Mucosa of stomach (tissue), 1 donor: ENCODE results near the gene MLEC.

ENCODE experiments used
- H3K27me3 ChIP-seq: one replicate; pipeline ENCODE4 v1.7.0; 2013; ENCODE audit warnings: mild to moderate bottlenecking, low read length; ENCODE audit not compliant: control insufficient read depth, insufficient read depth
- H3K36me3 ChIP-seq: one replicate; pipeline ENCODE4 v1.7.0; 2013; ENCODE audit warnings: low read length; ENCODE audit not compliant: control insufficient read depth, insufficient read depth
- H3K4me1 ChIP-seq: one replicate; pipeline ENCODE4 v1.7.0; 2013; ENCODE audit warnings: mild to moderate bottlenecking, low read length; ENCODE audit not compliant: control insufficient read depth, insufficient read depth
- H3K4me3 ChIP-seq: one replicate; pipeline ENCODE4 v1.7.0; 2013; ENCODE audit warnings: low read length
- H3K9ac ChIP-seq: one replicate; pipeline ENCODE4 v1.7.0; 2013; ENCODE audit warnings: mild to moderate bottlenecking, low read length, moderate library complexity
- H3K9me3 ChIP-seq: one replicate; pipeline ENCODE4 v1.7.0; 2013; ENCODE audit warnings: mild to moderate bottlenecking, low read length, moderate library complexity; ENCODE audit not compliant: control insufficient read depth
- donor health status: Pancreatic carcinoma.

The MLEC gene

DNA sequence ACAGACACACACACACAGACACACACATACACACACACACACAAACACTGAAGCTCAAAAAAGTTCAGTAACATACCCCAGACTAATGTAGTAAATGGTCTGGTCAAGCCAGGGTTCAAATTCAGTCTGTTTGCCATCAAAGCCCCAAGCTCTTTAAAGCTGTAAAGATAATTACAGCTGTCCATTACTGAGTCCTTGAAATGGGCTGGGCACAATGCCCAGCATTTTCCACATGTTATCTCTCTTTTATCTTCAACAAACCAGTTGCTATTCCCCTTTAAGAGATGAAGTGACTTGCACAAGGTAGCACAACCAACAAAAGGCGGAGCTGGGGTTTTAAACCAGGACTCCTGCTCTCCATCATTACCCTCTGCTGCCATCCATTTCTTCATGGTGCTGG is 15.7 kb downstream of the MLEC start:
- Histone ChIP-seq H3K4me1 (no peaks in the 10 kb centered on the region), H3K36me3 (peaks cover 7% of the 10 kb centered on the region), H3K9ac (no peak overlapping the region), H3K4me3 (no peak overlapping the region), H3K27me3 (no peaks in the 10 kb centered on the region), H3K9me3 (no peaks in the 10 kb centered on the region)

DNA sequence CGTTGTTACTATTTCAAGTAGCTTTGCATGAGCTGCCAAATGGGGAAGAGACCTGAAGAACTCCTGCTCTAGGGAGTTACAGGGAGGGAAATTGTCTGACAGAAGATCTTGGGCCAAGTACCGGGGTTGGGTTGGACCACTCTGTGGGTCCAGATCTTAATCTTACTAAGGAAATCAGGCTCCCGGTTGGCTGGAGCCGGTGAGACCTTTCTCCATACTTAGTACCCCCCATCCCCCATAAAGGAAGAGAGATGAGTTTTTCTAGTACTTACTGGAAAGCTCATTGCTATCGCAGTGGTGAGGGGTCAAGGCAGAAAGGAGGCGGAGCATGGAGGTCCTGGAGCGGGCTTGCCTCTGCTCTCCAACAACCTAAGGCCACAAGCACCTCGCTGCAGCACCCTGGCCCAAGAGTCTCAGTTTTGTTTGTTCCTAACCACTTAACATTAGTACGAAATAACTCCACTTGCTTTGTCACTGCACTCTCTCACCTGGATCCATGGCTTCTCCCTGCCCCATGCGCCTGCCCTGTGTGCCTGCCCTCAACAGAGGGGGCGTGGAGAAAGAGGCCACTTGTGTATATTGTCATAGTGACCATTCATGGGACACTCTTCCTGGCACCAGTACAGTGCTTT is 16.5 kb downstream of the MLEC start:
- no peaks in the 10 kb centered on the region for H3K36me3 ChIP-seq
- no peaks in the 10 kb centered on the region for H3K4me1 ChIP-seq
- H3K27me3 ChIP-seq, result no peaks in the 10 kb centered on the region
- no peak overlapping the region for H3K4me3 ChIP-seq
- no peaks in the 10 kb centered on the region for H3K9me3 ChIP-seq
- no peak overlapping the region for H3K9ac ChIP-seq

DNA sequence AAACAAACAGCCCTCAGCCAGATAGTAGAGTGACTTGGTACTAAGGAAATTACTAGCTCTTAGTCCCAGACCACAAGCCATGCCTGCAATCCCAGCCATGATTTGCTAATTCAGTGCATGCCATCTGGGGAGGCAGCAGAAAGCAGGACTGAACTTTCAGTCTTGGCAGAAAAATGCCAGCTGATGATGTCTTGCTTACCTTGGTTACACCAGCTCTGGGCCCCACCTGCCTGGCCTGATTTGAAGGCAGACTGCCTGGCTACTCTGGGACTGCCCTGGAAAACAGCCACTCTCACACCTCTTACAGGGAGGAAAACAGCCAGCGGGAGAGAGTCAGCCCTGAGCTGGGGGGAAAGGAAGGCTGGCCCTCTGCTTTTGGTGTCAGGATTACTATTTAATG is 18.7 kb downstream of the MLEC start:
- H3K4me1 ChIP-seq, result peaks cover 5% of the 10 kb centered on the region

DNA sequence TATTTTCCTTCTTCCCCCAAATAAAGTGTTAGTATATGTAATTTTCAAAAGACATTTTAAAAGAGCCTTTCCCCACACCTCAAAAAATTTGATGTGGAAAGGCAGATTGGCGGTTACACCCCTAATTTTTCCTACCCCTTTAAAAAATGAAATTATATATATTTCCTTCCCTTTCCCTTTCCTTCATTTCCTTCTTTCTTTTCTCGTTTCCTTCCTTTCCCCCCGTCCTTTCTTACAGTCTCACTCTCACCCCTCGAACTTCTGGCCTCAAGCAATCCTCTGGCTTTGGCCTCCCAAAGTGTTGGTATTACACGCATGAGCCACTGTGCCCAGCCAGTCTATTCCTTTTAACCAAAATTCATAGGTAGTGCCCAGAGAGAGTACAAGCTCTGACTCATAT is 19.1 kb downstream of the MLEC start:
- Histone ChIP-seq H3K9ac (no peak overlapping the region), H3K27me3 (no peaks in the 10 kb centered on the region), H3K4me3 (no peak overlapping the region), H3K36me3 (no peaks in the 10 kb centered on the region), H3K9me3 (no peaks in the 10 kb centered on the region), H3K4me1 (peaks cover 6% of the 10 kb centered on the region)

More for the DNA sequence above, 18.7 kb downstream of the MLEC start:
- Histone ChIP-seq H3K4me3 (no peak overlapping the region), H3K9me3 (no peaks in the 10 kb centered on the region), H3K9ac (no peak overlapping the region), H3K36me3 (no peaks in the 10 kb centered on the region), H3K27me3 (no peaks in the 10 kb centered on the region)

DNA sequence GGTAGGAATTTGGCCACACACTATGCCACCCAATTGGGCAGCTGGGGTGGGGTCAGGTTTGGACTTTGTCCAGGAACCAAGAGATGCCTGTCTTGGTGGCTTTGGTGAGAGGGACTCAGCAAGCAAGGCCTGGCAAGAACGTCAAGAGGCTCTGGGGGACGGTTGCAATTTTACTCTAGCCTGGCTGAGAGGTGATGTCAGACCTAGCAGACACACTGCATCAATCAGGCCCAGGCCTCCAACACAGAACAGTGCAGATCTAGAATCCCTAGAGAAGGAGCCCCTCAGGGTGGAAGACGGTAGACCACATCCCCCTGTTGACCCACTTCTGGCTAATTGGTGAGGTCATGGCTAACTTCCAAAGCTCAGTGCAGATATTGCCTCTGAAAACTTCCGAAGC is 21.7 kb downstream of the MLEC start:
- Histone ChIP-seq H3K9ac (no peak overlapping the region), H3K27me3 (no peaks in the 10 kb centered on the region), H3K36me3 (no peaks in the 10 kb centered on the region), H3K4me3 (no peak overlapping the region), H3K4me1 (peaks cover 14% of the 10 kb centered on the region), H3K9me3 (no peaks in the 10 kb centered on the region)

DNA sequence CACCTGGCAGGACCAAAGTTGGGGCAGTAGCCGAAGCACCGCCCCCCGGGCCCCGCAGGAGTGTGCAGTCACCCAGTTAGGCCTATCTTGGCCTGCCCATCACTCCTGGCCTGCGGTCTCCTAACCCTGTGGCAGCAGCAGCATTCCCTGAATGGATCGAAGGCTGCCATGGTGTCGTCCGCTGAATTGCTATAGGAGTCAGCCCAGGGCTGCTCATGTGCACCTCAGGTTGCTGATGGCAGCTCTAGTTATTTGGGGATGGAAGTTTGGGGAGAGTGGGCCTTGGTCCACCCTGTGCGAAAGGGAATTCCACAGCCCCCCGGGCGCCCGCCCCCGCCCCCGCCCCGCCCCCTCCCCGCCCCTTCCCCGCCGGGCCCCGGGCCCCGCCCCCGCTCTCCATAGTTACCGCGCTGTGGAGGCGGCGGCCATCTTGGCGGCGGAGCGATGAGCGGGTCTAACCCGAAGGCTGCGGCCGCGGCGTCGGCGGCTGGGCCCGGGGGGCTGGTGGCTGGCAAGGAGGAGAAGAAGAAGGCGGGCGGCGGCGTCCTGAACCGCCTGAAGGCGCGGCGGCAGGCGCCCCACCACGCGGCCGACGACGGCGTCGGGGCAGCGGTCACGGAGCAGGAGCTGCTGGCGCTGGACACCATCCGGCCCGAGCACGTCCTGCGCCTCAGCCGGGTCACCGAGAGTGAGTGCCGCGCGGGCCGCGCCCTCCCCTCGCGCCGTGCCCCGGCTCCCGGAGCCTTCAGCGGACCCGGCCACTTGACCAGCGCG is 23.3 kb downstream of the MLEC start, which contains the start of gene UNC119B:
Gene UNC119B (plus strand): TSS at position 428 of the 774 bp plus-strand sequence. CDS start 17 bp downstream, at position 445.
- peak within 1 kb of the TSS; percentile 80 for H3K9ac ChIP-seq

DNA sequence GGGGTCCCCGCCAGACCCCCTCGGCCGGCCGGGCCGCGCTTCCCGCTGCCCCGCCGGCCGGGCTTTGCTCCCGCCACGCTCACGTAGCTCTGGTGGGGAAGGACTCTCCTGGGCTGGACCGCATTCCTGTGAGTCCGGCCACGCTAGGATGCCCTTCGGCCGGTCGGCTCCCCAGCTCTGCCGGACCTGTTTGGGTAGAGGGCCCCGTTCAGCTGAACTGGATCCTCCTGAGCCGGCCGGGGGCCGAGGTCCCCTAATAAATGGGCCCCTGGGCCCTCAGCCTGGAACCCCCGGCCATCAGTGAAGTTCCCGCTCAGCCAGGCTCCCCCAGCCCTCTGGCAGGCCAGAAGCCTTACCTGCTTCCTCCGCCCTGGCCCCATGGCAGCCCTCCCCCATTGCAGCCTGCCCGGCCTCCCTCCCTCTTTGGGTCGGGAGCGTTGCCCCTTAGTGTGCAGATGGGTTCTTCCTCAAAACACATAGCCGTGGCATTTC is 23.9 kb downstream of the MLEC start:
- Histone ChIP-seq H3K4me3 (peak overlapping the region; percentile 57), H3K9me3 (no peaks in the 10 kb centered on the region), H3K27me3 (no peaks in the 10 kb centered on the region), H3K4me1 (peaks cover 14% of the 10 kb centered on the region), H3K36me3 (no peaks in the 10 kb centered on the region), H3K9ac (peak overlapping the region; percentile 80)

More for the DNA sequence above, 23.3 kb downstream of the MLEC start, which contains the start of gene UNC119B:
- Histone ChIP-seq H3K36me3 (no peaks in the 10 kb centered on the region), H3K27me3 (no peaks in the 10 kb centered on the region), H3K9me3 (no peaks in the 10 kb centered on the region), H3K4me1 (peaks cover 14% of the 10 kb centered on the region), H3K4me3 (peak within 1 kb of the TSS; percentile 57)

DNA sequence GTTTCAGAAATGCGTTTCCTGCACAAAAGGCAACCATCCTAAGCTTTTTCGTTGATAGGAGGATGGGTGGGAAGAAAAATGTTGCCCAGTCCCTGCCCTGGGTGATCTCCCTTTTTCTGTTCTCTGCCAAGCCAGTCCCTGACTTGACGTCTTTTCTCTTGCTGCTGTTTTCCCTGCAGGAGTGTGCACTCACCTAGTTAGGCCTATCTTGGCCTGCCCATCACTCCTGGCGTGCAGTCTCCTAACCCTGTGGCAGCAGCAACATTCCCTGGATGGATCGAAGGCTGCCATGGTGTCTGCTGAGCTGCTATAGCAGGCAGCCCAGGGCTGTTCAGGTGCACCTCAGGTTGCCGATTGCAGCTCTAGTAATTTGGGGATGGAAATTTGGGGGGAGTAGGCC is 24.5 kb downstream of the MLEC start:
- H3K9ac ChIP-seq, result peak overlapping the region; percentile 80

DNA sequence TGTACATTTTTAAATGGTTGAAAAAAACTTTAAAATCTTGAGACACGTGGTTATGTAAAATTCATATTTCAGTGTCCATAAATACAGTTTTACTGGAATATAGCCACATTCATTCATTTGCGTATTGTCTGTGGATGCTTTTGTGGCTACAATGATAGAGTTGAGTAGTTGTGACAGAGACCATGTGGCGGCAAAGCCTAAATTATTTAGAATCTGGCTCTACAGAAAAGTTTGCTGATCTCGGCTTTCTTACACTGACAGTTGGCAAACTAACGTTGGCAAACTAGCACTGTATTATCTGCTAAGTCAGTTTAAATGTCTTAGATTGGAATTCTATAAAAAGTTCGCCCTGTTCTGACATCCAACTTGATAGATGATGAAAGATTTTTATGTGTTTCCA is 25.7 kb downstream of the MLEC start:
- Histone ChIP-seq H3K9me3 (no peaks in the 10 kb centered on the region), H3K9ac (no peak overlapping the region), H3K4me1 (peaks cover 14% of the 10 kb centered on the region), H3K27me3 (no peaks in the 10 kb centered on the region), H3K4me3 (no peak overlapping the region), H3K36me3 (peaks cover 6% of the 10 kb centered on the region)

More for the DNA sequence above, 24.5 kb downstream of the MLEC start:
- no peaks in the 10 kb centered on the region for H3K36me3 ChIP-seq
- H3K9me3 ChIP-seq, result no peaks in the 10 kb centered on the region
- H3K4me3 ChIP-seq, result peak overlapping the region; percentile 57
- H3K4me1 ChIP-seq, result peaks cover 14% of the 10 kb centered on the region
- no peaks in the 10 kb centered on the region for H3K27me3 ChIP-seq

DNA sequence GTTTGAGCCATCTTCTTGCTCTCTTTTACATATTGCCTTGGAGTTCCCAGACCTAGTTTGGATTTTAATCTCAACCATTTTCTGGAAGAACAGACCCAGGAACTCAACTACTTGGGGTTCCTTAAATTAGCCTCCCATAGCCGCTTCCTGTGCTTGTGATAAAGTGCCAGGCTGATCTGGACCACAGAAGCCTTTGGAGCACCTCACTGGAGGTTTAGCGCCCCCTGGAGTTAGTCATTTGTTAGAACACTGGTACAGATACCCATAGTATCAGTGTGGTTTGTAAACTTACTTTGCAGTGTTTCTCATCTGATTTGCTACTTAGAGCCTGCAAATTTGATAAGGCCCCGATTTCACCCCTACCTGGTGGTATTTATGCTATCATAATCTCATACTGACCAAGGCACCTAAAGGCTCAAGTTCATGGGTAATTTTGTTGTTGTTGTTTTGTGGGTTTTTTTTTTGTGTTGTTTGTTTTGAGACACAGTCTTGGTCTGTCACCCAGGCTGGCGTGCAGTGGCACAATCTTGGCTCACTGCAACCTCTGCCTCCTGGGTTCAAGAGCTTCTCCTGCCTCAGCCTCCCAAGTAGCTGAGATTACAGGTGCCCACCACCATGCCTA is 27.0 kb downstream of the MLEC start:
- no peaks in the 10 kb centered on the region for H3K27me3 ChIP-seq
- H3K4me1 ChIP-seq, result peaks cover 19% of the 10 kb centered on the region
- peaks cover 12% of the 10 kb centered on the region for H3K36me3 ChIP-seq
- H3K9me3 ChIP-seq, result no peaks in the 10 kb centered on the region
- no peak overlapping the region for H3K4me3 ChIP-seq
- no peak overlapping the region for H3K9ac ChIP-seq

DNA sequence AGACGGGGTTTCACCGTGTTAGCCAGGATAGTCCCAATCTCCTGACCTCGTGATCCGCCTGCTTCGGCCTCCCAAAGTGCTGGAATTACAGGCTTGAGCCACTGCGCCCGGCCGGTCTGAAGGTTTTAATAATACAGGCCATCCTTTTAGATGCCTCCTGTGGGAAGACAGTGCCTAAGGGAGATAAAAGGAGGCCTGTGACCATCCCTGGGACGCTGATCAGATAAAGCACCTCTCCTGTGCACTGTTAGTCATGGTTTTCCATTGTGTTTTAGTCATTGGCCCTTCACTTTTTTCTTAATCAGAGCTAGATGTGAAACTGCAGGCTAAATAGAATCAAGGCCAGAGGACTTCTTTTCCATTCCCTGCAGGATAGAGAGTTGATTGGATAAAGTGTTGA is 31.1 kb downstream of the MLEC start:
- peaks cover 23% of the 10 kb centered on the region for H3K36me3 ChIP-seq
- H3K9ac ChIP-seq, result no peak overlapping the region
- H3K4me3 ChIP-seq, result no peak overlapping the region
- peaks cover 20% of the 10 kb centered on the region for H3K4me1 ChIP-seq
- no peaks in the 10 kb centered on the region for H3K27me3 ChIP-seq
- H3K9me3 ChIP-seq, result no peaks in the 10 kb centered on the region

DNA sequence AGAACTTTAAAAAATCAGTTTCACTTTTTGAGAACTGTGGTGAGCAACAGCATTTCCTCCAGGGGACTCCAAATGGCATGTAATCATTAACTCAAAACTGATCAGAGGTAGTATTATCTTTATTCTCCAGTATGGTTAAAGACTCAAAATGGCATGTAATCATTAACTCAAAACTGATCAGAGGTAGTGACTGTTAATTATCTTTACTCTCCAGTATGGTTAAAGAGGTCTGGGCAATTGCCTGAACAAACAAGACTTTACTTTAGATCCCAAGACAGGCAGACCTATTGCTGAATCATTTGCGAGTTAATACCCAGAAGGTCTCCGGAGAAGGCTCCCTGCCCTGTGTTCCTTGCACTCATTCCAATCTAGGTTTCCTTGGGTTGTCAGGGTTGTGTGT is 32.1 kb downstream of the MLEC start:
- Histone ChIP-seq H3K9ac (no peak overlapping the region), H3K27me3 (no peaks in the 10 kb centered on the region), H3K9me3 (no peaks in the 10 kb centered on the region), H3K4me3 (no peak overlapping the region), H3K4me1 (peaks cover 20% of the 10 kb centered on the region), H3K36me3 (peaks cover 23% of the 10 kb centered on the region)
